Neural progenitor cell (in vitro differentiated cells): ENCODE results near the gene CASP9.
"Not testable (repeated sequence)": the region's sequence is repeated elsewhere in the genome, so short reads cannot be mapped to it uniquely, and the experiment has no call there.

ENCODE experiments used
- EZH2phosphoT487 ChIP-seq: fragments of 200-600 bp; sonication (generic); IDR thresholded peaks from 2 replicates; pipeline ENCODE4 v1.6.1; 2017; ENCODE audit warnings: antibody characterized with exemption
- TF ChIP-seq, protein P1 (sequence below): fragments of 200-600 bp; sonication (generic); IDR thresholded peaks from 2 replicates; pipeline ENCODE4 v1.5.1; 2017; ENCODE audit warnings: antibody characterized with exemption, mild to moderate bottlenecking

DNA sequence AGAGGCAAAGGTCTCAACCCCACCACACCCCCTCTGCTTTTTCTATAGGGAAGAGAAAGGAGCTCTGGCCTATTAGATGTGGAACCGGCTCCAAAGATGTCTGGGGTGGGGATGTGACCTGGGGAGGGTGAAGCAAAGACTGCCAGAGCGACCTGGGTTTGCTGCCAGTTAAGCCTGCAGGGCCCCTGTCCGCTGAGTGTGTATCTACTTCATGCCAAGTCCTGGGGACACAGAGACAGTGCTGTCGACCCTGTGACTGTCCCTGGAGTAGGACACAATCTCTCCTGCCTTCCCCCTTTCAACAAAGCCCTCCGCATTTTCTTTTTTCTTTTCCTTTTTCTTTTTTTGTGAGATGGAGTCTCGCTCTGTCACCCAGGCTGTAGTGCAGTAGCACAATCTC is 41.6 kb downstream of the CASP9 start:
- TF ChIP-seq, protein P1, sequence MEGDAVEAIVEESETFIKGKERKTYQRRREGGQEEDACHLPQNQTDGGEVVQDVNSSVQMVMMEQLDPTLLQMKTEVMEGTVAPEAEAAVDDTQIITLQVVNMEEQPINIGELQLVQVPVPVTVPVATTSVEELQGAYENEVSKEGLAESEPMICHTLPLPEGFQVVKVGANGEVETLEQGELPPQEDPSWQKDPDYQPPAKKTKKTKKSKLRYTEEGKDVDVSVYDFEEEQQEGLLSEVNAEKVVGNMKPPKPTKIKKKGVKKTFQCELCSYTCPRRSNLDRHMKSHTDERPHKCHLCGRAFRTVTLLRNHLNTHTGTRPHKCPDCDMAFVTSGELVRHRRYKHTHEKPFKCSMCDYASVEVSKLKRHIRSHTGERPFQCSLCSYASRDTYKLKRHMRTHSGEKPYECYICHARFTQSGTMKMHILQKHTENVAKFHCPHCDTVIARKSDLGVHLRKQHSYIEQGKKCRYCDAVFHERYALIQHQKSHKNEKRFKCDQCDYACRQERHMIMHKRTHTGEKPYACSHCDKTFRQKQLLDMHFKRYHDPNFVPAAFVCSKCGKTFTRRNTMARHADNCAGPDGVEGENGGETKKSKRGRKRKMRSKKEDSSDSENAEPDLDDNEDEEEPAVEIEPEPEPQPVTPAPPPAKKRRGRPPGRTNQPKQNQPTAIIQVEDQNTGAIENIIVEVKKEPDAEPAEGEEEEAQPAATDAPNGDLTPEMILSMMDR, result not testable (repeated sequence)
- TF ChIP-seq EZH2phosphoT487, result not testable (repeated sequence)
